Measurements from ENCODE around the gene ANKRD13A. TPM values are rescaled to one million over a fixed set of nuclear protein-coding genes. Genes with fewer than 3 reads are reported as not detected.
"Not testable (repeated sequence)": the region's sequence is repeated elsewhere in the genome, so short reads cannot be mapped to it uniquely, and the experiment has no call there.

Gene ANKRD13A
- total RNA-seq, 1 donor from 2014 or later: 22.5 TPM

GRCh38 chr12:110084314-110085015 lies 85.2 kb downstream of the ANKRD13A start:
- FAIRE-seq: no peak
- peaks cover 18% of the 10 kb centered on the region for H3K27me3 Mint-ChIP-seq (ENCODE audit: low read depth, unreplicated experiment)

DNA sequence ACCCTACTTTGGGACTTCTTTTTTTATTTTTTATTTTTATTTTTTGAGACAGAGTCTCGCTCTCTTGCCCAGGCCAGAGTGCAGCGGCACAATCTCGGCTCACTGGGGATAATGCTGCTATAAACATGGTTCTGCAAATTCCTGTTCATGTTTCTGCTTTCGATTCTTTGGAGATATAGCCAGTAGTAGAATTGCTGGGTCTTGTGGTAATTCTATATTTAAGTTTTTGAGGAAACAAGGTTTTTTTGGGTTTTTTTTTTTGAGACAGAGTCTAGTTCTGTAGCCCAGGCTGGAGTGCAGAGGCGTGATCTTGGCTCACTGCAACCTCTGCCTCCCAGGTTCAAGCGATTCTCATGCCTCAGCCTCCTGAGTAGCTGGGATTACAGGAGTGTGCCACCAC lies 89.0 kb downstream of the ANKRD13A start:
- H3K27me3 Mint-ChIP-seq (ENCODE audit: low read depth, unreplicated experiment): peaks cover 37% of the 10 kb centered on the region
- not testable (repeated sequence) for H3K9me3 ChIP-seq (ENCODE audit: insufficient read depth, low read depth, low read length); H3K4me2 ChIP-seq (ENCODE audit: low read length); H3K27ac Mint-ChIP-seq (ENCODE audit: unreplicated experiment); H4K20me1 ChIP-seq (ENCODE audit: insufficient read depth, low read length); H3K9me3 Mint-ChIP-seq (ENCODE audit: unreplicated experiment); H3K36me3 Mint-ChIP-seq (ENCODE audit: low read depth, unreplicated experiment); H3K79me2 ChIP-seq (ENCODE audit: insufficient read depth, low read length); H3K4me3 ChIP-seq (ENCODE audit: insufficient read depth, low read depth, low read length); H2AFZ ChIP-seq (ENCODE audit: low read depth, low read length); H3K36me3 ChIP-seq (ENCODE audit: insufficient read depth, low read length); H3K4me1 ChIP-seq (ENCODE audit: insufficient read depth, low read length); H3K27me3 ChIP-seq (ENCODE audit: insufficient read depth, low read length); H3K4me3 Mint-ChIP-seq (ENCODE audit: unreplicated experiment); FAIRE-seq; DNase-seq (ENCODE audit: low read depth); H3K9ac ChIP-seq (ENCODE audit: low read length); H3K27ac ChIP-seq (ENCODE audit: low read depth, low read length); H3K4me1 Mint-ChIP-seq (ENCODE audit: low read depth, unreplicated experiment)

More at GRCh38 chr12:110084314-110085015, 85.2 kb downstream of the ANKRD13A start:
- Histone ChIP-seq H3K79me2 (ENCODE audit: insufficient read depth, low read length) (no peaks in the 10 kb centered on the region), H4K20me1 (ENCODE audit: insufficient read depth, low read length) (no peaks in the 10 kb centered on the region), H3K27me3 (ENCODE audit: insufficient read depth, low read length) (no peaks in the 10 kb centered on the region), H3K36me3 (ENCODE audit: insufficient read depth, low read length) (no peaks in the 10 kb centered on the region), H3K27ac (ENCODE audit: low read depth, low read length) (no peak overlapping the region), H3K4me2 (ENCODE audit: low read length) (no peak overlapping the region), H3K9ac (ENCODE audit: low read length) (no peak overlapping the region), H3K4me1 (ENCODE audit: insufficient read depth, low read length) (no peaks in the 10 kb centered on the region), H3K9me3 (ENCODE audit: insufficient read depth, low read depth, low read length) (no peaks in the 10 kb centered on the region), H3K4me3 (ENCODE audit: insufficient read depth, low read depth, low read length) (no peak overlapping the region), H2AFZ (ENCODE audit: low read depth, low read length) (no peak overlapping the region)
- Mint-ChIP-seq H3K4me3 (ENCODE audit: unreplicated experiment) (no peak overlapping the region), H3K4me1 (ENCODE audit: low read depth, unreplicated experiment) (no peaks in the 10 kb centered on the region), H3K9me3 (ENCODE audit: unreplicated experiment) (peaks cover 3% of the 10 kb centered on the region), H3K36me3 (ENCODE audit: low read depth, unreplicated experiment) (no peaks in the 10 kb centered on the region), H3K27ac (ENCODE audit: unreplicated experiment) (no peak overlapping the region)
- TF ChIP-seq, protein P1, sequence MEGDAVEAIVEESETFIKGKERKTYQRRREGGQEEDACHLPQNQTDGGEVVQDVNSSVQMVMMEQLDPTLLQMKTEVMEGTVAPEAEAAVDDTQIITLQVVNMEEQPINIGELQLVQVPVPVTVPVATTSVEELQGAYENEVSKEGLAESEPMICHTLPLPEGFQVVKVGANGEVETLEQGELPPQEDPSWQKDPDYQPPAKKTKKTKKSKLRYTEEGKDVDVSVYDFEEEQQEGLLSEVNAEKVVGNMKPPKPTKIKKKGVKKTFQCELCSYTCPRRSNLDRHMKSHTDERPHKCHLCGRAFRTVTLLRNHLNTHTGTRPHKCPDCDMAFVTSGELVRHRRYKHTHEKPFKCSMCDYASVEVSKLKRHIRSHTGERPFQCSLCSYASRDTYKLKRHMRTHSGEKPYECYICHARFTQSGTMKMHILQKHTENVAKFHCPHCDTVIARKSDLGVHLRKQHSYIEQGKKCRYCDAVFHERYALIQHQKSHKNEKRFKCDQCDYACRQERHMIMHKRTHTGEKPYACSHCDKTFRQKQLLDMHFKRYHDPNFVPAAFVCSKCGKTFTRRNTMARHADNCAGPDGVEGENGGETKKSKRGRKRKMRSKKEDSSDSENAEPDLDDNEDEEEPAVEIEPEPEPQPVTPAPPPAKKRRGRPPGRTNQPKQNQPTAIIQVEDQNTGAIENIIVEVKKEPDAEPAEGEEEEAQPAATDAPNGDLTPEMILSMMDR (IDR thresholded peaks at IDR 0.05; ENCODE audit: insufficient read depth, low read depth, low read length): no peak
- TF ChIP-seq EZH2 (IDR thresholded peaks at IDR 0.05; ENCODE audit: insufficient read depth, low read length): no peak
- peak; percentile 31 for DNase-seq (ENCODE audit: low read depth)

- H3K27ac Mint-ChIP-seq (ENCODE audit: unreplicated experiment): no peak overlapping the region
- no peak overlapping the region for H3K9ac ChIP-seq (ENCODE audit: low read length)
- H3K4me2 ChIP-seq (ENCODE audit: low read length): no peak overlapping the region
- H3K4me1 Mint-ChIP-seq (ENCODE audit: low read depth, unreplicated experiment): no peaks in the 10 kb centered on the region
- FAIRE-seq (no peak), DNase-seq (ENCODE audit: low read depth) (no peak)
- H2AFZ ChIP-seq (ENCODE audit: low read depth, low read length): no peak overlapping the region
- H3K4me1 ChIP-seq (ENCODE audit: insufficient read depth, low read length): no peaks in the 10 kb centered on the region
- no peak overlapping the region for H3K4me3 ChIP-seq (ENCODE audit: insufficient read depth, low read depth, low read length)
- H3K9me3 ChIP-seq (ENCODE audit: insufficient read depth, low read depth, low read length): no peaks in the 10 kb centered on the region
- peaks cover 3% of the 10 kb centered on the region for H3K9me3 Mint-ChIP-seq (ENCODE audit: unreplicated experiment)
- no peak overlapping the region for H3K4me3 Mint-ChIP-seq (ENCODE audit: unreplicated experiment)
- H3K36me3 Mint-ChIP-seq (ENCODE audit: low read depth, unreplicated experiment): no peaks in the 10 kb centered on the region
- H3K36me3 ChIP-seq (ENCODE audit: insufficient read depth, low read length): no peaks in the 10 kb centered on the region
- H3K79me2 ChIP-seq (ENCODE audit: insufficient read depth, low read length): no peaks in the 10 kb centered on the region
- H3K27ac ChIP-seq (ENCODE audit: low read depth, low read length): no peak overlapping the region
- peaks cover 37% of the 10 kb centered on the region for H3K27me3 Mint-ChIP-seq (ENCODE audit: low read depth, unreplicated experiment)
- TF ChIP-seq, protein P1 (IDR thresholded peaks at IDR 0.05; ENCODE audit: insufficient read depth, low read depth, low read length): no peak
- no peak for TF ChIP-seq EZH2 (IDR thresholded peaks at IDR 0.05; ENCODE audit: insufficient read depth, low read length)
- H4K20me1 ChIP-seq (ENCODE audit: insufficient read depth, low read length): no peaks in the 10 kb centered on the region
- peaks cover 9% of the 10 kb centered on the region for H3K27me3 ChIP-seq (ENCODE audit: insufficient read depth, low read length)
Measured at GRCh38 chr12:110088936-110089335, 89.7 kb downstream of the ANKRD13A start.

Other genes starting within 250 kb of the ANKRD13A start
- 0.75 and 0.84 TPM in 2 replicates for gene TRPV4, start 166.0 kb upstream of the ANKRD13A start, total RNA-seq
- 23.5 and 27.1 TPM in 2 replicates for gene GLTP, start 118.9 kb upstream of the ANKRD13A start, total RNA-seq
- gene TCHP, start 99.2 kb upstream of the ANKRD13A start, total RNA-seq: 6.8 and 8.6 TPM in 2 replicates
- gene GIT2, start 3.1 kb upstream of the ANKRD13A start, total RNA-seq: 32.7 and 33.4 TPM in 2 replicates
- gene C12orf76, start 49.1 kb downstream of the ANKRD13A start, total RNA-seq: 11.5 and 13.0 TPM in 2 replicates
- 12.3 and 12.5 TPM in 2 replicates for gene IFT81, start 124.9 kb downstream of the ANKRD13A start, total RNA-seq

Data from astrocyte (in vitro differentiated cells and primary cell).